RWPE2 (cell line): ENCODE data around the gene BHLHE23.

Experiments
- ATAC-seq: fragments of 200-7000 bp; cut with Tn5 transposase; 3 replicates; pipeline ENCODE4 v1.9.1; 2021; ENCODE audit warnings: low read depth
- DNase-seq: peaks from one replicate; pipeline ENCODE4 v3.0.0-alpha.2; 2020; ENCODE audit warnings: low spot score
- H3K27ac ChIP-seq: fragments of 450-650 bp; 2 replicates; pipeline ENCODE4 v1.5.1; 2017; ENCODE audit warnings: mild to moderate bottlenecking; ENCODE audit not compliant: poor library complexity, severe bottlenecking
- H3K27me3 ChIP-seq: fragments of 250-450 bp; sonication (Bioruptor Pico); 2 replicates; pipeline ENCODE4 v1.5.1; 2021; ENCODE audit warnings: mild to moderate bottlenecking, moderate library complexity; ENCODE audit not compliant: insufficient read depth, poor library complexity, severe bottlenecking
- H3K36me3 ChIP-seq: fragments of 250-450 bp; sonication (Bioruptor Pico); 2 replicates; pipeline ENCODE4 v1.5.1; 2020; ENCODE audit warnings: low read depth, mild to moderate bottlenecking, moderate library complexity
- H3K4me1 ChIP-seq: fragments of 250-450 bp; sonication (Bioruptor Pico); 2 replicates; pipeline ENCODE4 v1.5.1; 2021; ENCODE audit warnings: mild to moderate bottlenecking, moderate library complexity; ENCODE audit not compliant: insufficient read depth, poor library complexity, severe bottlenecking
- H3K4me3 ChIP-seq: fragments of 250-450 bp; sonication (Bioruptor Pico); 2 replicates; pipeline ENCODE4 v1.5.1; 2021; ENCODE audit warnings: mild to moderate bottlenecking, moderate library complexity; ENCODE audit not compliant: severe bottlenecking
- H3K9me3 ChIP-seq: fragments of 250-450 bp; sonication (Bioruptor Pico); 2 replicates; pipeline ENCODE4 v1.5.1; 2021; ENCODE audit warnings: mild to moderate bottlenecking, moderate library complexity; ENCODE audit not compliant: severe bottlenecking
- CTCF ChIP-seq: fragments of 450-650 bp; IDR thresholded peaks from one replicate; pipeline ENCODE4 v1.5.1; 2017; ENCODE audit warnings: mild to moderate bottlenecking, moderate library complexity; ENCODE audit not compliant: poor library complexity, severe bottlenecking

Gene BHLHE23

GRCh38 chr20:62975812-62976508 is 30.8 kb downstream of the BHLHE23 start:
- H3K4me1 ChIP-seq = no peaks in the 10 kb centered on the region
- ATAC-seq (no peak), DNase-seq (no peak)
- no peaks in the 10 kb centered on the region for H3K36me3 ChIP-seq
- H3K27ac ChIP-seq = no peak overlapping the region
- no peak for TF ChIP-seq CTCF
- H3K9me3 ChIP-seq = no peaks in the 10 kb centered on the region
- peaks cover 84% of the 10 kb centered on the region for H3K27me3 ChIP-seq
- H3K4me3 ChIP-seq = no peak overlapping the region

- H3K27ac ChIP-seq = no peak overlapping the region
- TF ChIP-seq CTCF = no peak
- H3K27me3 ChIP-seq = peaks cover 84% of the 10 kb centered on the region
- ATAC-seq = no peak
- no peaks in the 10 kb centered on the region for H3K9me3 ChIP-seq
- DNase-seq = no peak
- H3K4me1 ChIP-seq = no peaks in the 10 kb centered on the region
- H3K4me3 ChIP-seq = no peak overlapping the region
- H3K36me3 ChIP-seq = no peaks in the 10 kb centered on the region
Observed at GRCh38 chr20:62975251-62975760, 31.5 kb downstream of the BHLHE23 start.

- Histone ChIP-seq H3K27me3 (peaks cover 82% of the 10 kb centered on the region), H3K4me3 (no peak overlapping the region)
Observed at GRCh38 chr20:62972845-62973745, 33.7 kb downstream of the BHLHE23 start.

GRCh38 chr20:62971950-62972844 is 34.6 kb downstream of the BHLHE23 start:
- Histone ChIP-seq H3K4me1 (no peaks in the 10 kb centered on the region), H3K9me3 (no peaks in the 10 kb centered on the region), H3K4me3 (no peak overlapping the region), H3K27ac (no peak overlapping the region), H3K36me3 (no peaks in the 10 kb centered on the region), H3K27me3 (peaks cover 77% of the 10 kb centered on the region)
- TF ChIP-seq CTCF = peak; percentile 98
- ATAC-seq = peak; percentile 92
- peak; percentile 97 for DNase-seq

More at GRCh38 chr20:62972845-62973745, 33.7 kb downstream of the BHLHE23 start:
- Histone ChIP-seq H3K4me1 (no peaks in the 10 kb centered on the region), H3K27ac (no peak overlapping the region), H3K9me3 (no peaks in the 10 kb centered on the region), H3K36me3 (no peaks in the 10 kb centered on the region)
- ATAC-seq = no peak; the same call in 2 of the 3 replicates
- no peak for TF ChIP-seq CTCF
- DNase-seq = no peak
